GM23338 (cell line): Measurements from ENCODE around the gene GAB2. TPM values are rescaled to one million over a fixed set of nuclear protein-coding genes. Genes with fewer than 3 reads are reported as not detected.

ENCODE experiments used
- ATAC-seq: fragments of 200-7000 bp; cut with Tn5 transposase; 3 replicates; pipeline ENCODE4 v1.9.1; 2020
- DNase-seq: peaks from one replicate; pipeline ENCODE4 v3.0.0-alpha.2; 2015; ENCODE audit warnings: low spot score
- H2AFZ ChIP-seq: fragments of 200-600 bp; sonication (generic); 2 replicates; pipeline ENCODE4 v1.8.0; 2016; ENCODE audit warnings: antibody characterized with exemption, mild to moderate bottlenecking, moderate library complexity
- H3F3A ChIP-seq: fragments of 200-600 bp; sonication (generic); replicated peaks from 2 replicates; pipeline ENCODE4 v1.8.0; 2017; ENCODE audit warnings: antibody characterized with exemption, mixed run types, low read depth
- H3K27ac ChIP-seq: fragments of 200-600 bp; sonication (generic); 2 replicates; pipeline ENCODE4 v1.6.1; 2016; ENCODE audit warnings: low read depth
- H3K27me3 ChIP-seq: fragments of 200-600 bp; sonication (generic); 2 replicates; pipeline ENCODE4 v1.8.0; 2016; ENCODE audit warnings: mild to moderate bottlenecking, mixed run types, moderate library complexity; ENCODE audit not compliant: insufficient read depth
- H3K36me3 ChIP-seq: fragments of 200-600 bp; sonication (generic); 2 replicates; pipeline ENCODE4 v1.8.0; 2016; ENCODE audit warnings: mild to moderate bottlenecking; ENCODE audit not compliant: insufficient read depth
- H3K4me1 ChIP-seq: fragments of 200-600 bp; sonication (generic); 2 replicates; pipeline ENCODE4 v1.8.0; 2016; ENCODE audit warnings: mild to moderate bottlenecking, moderate library complexity; ENCODE audit not compliant: insufficient read depth
- H3K4me2 ChIP-seq: fragments of 200-600 bp; sonication (generic); 2 replicates; pipeline ENCODE4 v1.7.1; 2017; ENCODE audit warnings: mixed run types
- H3K4me3 ChIP-seq: fragments of 200-600 bp; sonication (generic); 2 replicates; pipeline ENCODE4 v1.6.1; 2016; ENCODE audit warnings: mixed run types
- H3K79me2 ChIP-seq: fragments of 200-600 bp; sonication (generic); replicated peaks from 2 replicates; pipeline ENCODE4 v1.8.0; 2017; ENCODE audit warnings: mild to moderate bottlenecking; ENCODE audit not compliant: insufficient read depth
- H3K9me2 ChIP-seq: fragments of 200-600 bp; sonication (generic); 2 replicates; pipeline ENCODE4 v1.8.0; 2017; ENCODE audit not compliant: insufficient read depth
- H4K20me1 ChIP-seq: fragments of 200-600 bp; sonication (generic); replicated peaks from 2 replicates; pipeline ENCODE4 v1.8.0; 2017; ENCODE audit warnings: mild to moderate bottlenecking; ENCODE audit not compliant: insufficient read depth
- H3K27ac Mint-ChIP-seq: 2 replicates; pipeline ENCODE4 v1.8.0; 2020; ENCODE audit warnings: inconsistent platforms, mild to moderate bottlenecking, moderate library complexity, mixed read lengths
- H3K27me3 Mint-ChIP-seq: 3 replicates; pipeline ENCODE4 v1.8.0; 2022; ENCODE audit warnings: low read depth, mild to moderate bottlenecking, moderate library complexity, mixed read lengths, inconsistent platforms; ENCODE audit not compliant: insufficient read depth, poor library complexity
- H3K36me3 Mint-ChIP-seq: 3 replicates; pipeline ENCODE4 v1.8.0; 2021; ENCODE audit warnings: low read depth, mild to moderate bottlenecking, inconsistent platforms, moderate library complexity, mixed read lengths
- H3K4me1 Mint-ChIP-seq: 3 replicates; pipeline ENCODE4 v1.8.0; 2020; ENCODE audit warnings: mild to moderate bottlenecking, inconsistent platforms, mixed read lengths
- H3K4me3 Mint-ChIP-seq: 3 replicates; pipeline ENCODE4 v1.8.0; 2021; ENCODE audit warnings: moderate library complexity, mild to moderate bottlenecking, inconsistent platforms, mixed read lengths
- H3K9me3 Mint-ChIP-seq: 3 replicates; pipeline ENCODE4 v1.8.0; 2020; ENCODE audit warnings: moderate library complexity, mild to moderate bottlenecking, inconsistent platforms, mixed read lengths
- CREB1 ChIP-seq: fragments of 250-450 bp; sonication (Bioruptor Pico); IDR thresholded peaks from 2 replicates; pipeline ENCODE4 v1.5.0; 2020; ENCODE audit warnings: low read depth, mild to moderate bottlenecking, moderate library complexity
- EZH2 ChIP-seq: fragments of 200-600 bp; sonication (generic); IDR thresholded peaks from one replicate; pipeline ENCODE4 v1.8.0; 2017; ENCODE audit warnings: antibody characterized with exemption, mild to moderate bottlenecking, low read depth; ENCODE audit not compliant: unreplicated experiment
- EZH2phosphoT487 ChIP-seq: fragments of 200-600 bp; sonication (generic); IDR thresholded peaks from one replicate; pipeline ENCODE4 v1.8.1; 2018; ENCODE audit warnings: antibody characterized with exemption; ENCODE audit not compliant: unreplicated experiment
- JUNB ChIP-seq: IDR thresholded peaks from one replicate; pipeline ENCODE4 v1.6.1; 2016; ENCODE audit warnings: antibody characterized with exemption; ENCODE audit not compliant: unreplicated experiment
- NANOG ChIP-seq: IDR thresholded peaks from 2 replicates; pipeline ENCODE4 v1.6.1; 2016; ENCODE audit warnings: antibody characterized with exemption, borderline replicate concordance
- POLR2AphosphoS5 ChIP-seq: IDR thresholded peaks from 2 replicates; pipeline ENCODE4 v1.6.1; 2016; ENCODE audit warnings: antibody characterized with exemption, low read depth
- REST ChIP-seq: IDR thresholded peaks from one replicate; pipeline ENCODE4 v1.6.1; 2018; ENCODE audit warnings: antibody characterized with exemption; ENCODE audit not compliant: unreplicated experiment
- STAT1 ChIP-seq: IDR thresholded peaks from one replicate; pipeline ENCODE4 v1.6.1; 2016; ENCODE audit warnings: antibody characterized with exemption; ENCODE audit not compliant: unreplicated experiment
- ZNF114 ChIP-seq: fragments of 250-450 bp; sonication (Bioruptor Pico); IDR thresholded peaks from 2 replicates; pipeline ENCODE4 v1.5.0; 2020; ENCODE audit warnings: mild to moderate bottlenecking, moderate library complexity
- ZNF331 ChIP-seq: fragments of 250-450 bp; sonication (Bioruptor Pico); IDR thresholded peaks from 2 replicates; pipeline ENCODE4 v1.5.0; 2020; ENCODE audit warnings: low read depth, mild to moderate bottlenecking, moderate library complexity
- polyA plus RNA-seq: library from polyadenylated mRNA; unstranded; fragments of >200 nt; fragmentation: Nextera tagmentation; extraction: Ambion mirVana; gene quantifications from 2 replicates; pipeline ENCODE4 v1.2.1, GENCODE V29; 2016
- total RNA-seq: library from RNA; depleted of rRNA; stranded (reverse); fragments of >200 nt; shearing (Covaris generic); gene quantifications from 2 replicates; pipeline ENCODE4 v1.2.3, GENCODE V29; 2014
- TF ChIP-seq, protein P1 (sequence below): IDR thresholded peaks from 2 replicates; pipeline ENCODE4 v1.6.1; 2016; ENCODE audit warnings: antibody characterized with exemption
- TF ChIP-seq, protein P2 (sequence below): fragments of 250-450 bp; sonication (Bioruptor Pico); IDR thresholded peaks from 2 replicates; pipeline ENCODE4 v1.5.0; 2020; ENCODE audit warnings: mild to moderate bottlenecking, moderate library complexity
- TF ChIP-seq, protein P3 (sequence below), 2 experiments: fragments of 200-600 bp in 1 of 2; sonication (generic) in 1 of 2; conservative IDR thresholded peaks; 2 replicates each; pipeline versions ENCODE4 v1.5.1 to v1.6.1; 2016 to 2017; ENCODE audit warnings: antibody characterized with exemption in 2 of 2, low read depth in 2 of 2, mild to moderate bottlenecking in 2 of 2, moderate library complexity in 1 of 2

The GAB2 gene
- total and polyA plus RNA-seq, 2 experiments from 2014 or later = 2.0 to 10.8 TPM

- H3K9me2 ChIP-seq = no peaks in the 10 kb centered on the region
- H3K36me3 Mint-ChIP-seq = no peaks in the 10 kb centered on the region
- no peak overlapping the region for H3K4me3 ChIP-seq
- DNase-seq = no peak
- H3K4me1 Mint-ChIP-seq = peaks cover 32% of the 10 kb centered on the region
- TF ChIP-seq CREB1 (CRISPR knock-in tag) = no peak
- TF ChIP-seq ZNF114 (CRISPR knock-in tag) = no peak
- TF ChIP-seq POLR2AphosphoS5 = no peak
- TF ChIP-seq, protein P1, sequence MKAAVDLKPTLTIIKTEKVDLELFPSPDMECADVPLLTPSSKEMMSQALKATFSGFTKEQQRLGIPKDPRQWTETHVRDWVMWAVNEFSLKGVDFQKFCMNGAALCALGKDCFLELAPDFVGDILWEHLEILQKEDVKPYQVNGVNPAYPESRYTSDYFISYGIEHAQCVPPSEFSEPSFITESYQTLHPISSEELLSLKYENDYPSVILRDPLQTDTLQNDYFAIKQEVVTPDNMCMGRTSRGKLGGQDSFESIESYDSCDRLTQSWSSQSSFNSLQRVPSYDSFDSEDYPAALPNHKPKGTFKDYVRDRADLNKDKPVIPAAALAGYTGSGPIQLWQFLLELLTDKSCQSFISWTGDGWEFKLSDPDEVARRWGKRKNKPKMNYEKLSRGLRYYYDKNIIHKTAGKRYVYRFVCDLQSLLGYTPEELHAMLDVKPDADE = no peak
- TF ChIP-seq REST = no peak
- TF ChIP-seq EZH2 = no peak
- TF ChIP-seq STAT1 = no peak
- TF ChIP-seq, protein P2, sequence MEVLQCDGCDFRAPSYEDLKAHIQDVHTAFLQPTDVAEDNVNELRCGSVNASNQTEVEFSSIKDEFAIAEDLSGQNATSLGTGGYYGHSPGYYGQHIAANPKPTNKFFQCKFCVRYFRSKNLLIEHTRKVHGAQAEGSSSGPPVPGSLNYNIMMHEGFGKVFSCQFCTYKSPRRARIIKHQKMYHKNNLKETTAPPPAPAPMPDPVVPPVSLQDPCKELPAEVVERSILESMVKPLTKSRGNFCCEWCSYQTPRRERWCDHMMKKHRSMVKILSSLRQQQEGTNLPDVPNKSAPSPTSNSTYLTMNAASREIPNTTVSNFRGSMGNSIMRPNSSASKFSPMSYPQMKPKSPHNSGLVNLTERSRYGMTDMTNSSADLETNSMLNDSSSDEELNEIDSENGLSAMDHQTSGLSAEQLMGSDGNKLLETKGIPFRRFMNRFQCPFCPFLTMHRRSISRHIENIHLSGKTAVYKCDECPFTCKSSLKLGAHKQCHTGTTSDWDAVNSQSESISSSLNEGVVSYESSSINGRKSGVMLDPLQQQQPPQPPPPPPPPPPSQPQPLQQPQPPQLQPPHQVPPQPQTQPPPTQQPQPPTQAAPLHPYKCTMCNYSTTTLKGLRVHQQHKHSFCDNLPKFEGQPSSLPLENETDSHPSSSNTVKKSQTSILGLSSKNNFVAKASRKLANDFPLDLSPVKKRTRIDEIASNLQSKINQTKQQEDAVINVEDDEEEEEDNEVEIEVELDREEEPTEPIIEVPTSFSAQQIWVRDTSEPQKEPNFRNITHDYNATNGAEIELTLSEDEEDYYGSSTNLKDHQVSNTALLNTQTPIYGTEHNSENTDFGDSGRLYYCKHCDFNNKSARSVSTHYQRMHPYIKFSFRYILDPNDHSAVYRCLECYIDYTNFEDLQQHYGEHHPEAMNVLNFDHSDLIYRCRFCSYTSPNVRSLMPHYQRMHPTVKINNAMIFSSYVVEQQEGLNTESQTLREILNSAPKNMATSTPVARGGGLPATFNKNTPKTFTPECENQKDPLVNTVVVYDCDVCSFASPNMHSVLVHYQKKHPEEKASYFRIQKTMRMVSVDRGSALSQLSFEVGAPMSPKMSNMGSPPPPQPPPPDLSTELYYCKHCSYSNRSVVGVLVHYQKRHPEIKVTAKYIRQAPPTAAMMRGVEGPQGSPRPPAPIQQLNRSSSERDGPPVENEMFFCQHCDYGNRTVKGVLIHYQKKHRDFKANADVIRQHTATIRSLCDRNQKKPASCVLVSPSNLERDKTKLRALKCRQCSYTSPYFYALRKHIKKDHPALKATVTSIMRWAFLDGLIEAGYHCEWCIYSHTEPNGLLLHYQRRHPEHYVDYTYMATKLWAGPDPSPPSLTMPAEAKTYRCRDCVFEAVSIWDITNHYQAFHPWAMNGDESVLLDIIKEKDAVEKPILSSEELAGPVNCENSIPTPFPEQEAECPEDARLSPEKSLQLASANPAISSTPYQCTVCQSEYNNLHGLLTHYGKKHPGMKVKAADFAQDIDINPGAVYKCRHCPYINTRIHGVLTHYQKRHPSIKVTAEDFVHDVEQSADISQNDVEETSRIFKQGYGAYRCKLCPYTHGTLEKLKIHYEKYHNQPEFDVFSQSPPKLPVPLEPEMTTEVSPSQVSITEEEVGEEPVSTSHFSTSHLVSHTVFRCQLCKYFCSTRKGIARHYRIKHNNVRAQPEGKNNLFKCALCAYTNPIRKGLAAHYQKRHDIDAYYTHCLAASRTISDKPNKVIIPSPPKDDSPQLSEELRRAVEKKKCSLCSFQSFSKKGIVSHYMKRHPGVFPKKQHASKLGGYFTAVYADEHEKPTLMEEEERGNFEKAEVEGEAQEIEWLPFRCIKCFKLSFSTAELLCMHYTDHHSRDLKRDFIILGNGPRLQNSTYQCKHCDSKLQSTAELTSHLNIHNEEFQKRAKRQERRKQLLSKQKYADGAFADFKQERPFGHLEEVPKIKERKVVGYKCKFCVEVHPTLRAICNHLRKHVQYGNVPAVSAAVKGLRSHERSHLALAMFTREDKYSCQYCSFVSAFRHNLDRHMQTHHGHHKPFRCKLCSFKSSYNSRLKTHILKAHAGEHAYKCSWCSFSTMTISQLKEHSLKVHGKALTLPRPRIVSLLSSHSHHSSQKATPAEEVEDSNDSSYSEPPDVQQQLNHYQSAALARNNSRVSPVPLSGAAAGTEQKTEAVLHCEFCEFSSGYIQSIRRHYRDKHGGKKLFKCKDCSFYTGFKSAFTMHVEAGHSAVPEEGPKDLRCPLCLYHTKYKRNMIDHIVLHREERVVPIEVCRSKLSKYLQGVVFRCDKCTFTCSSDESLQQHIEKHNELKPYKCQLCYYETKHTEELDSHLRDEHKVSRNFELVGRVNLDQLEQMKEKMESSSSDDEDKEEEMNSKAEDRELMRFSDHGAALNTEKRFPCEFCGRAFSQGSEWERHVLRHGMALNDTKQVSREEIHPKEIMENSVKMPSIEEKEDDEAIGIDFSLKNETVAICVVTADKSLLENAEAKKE = no peak
- TF ChIP-seq EZH2phosphoT487 = no peak
- no peak for TF ChIP-seq ZNF331 (CRISPR knock-in tag)
- TF ChIP-seq NANOG = no peak
- TF ChIP-seq JUNB = no peak
- TF ChIP-seq, protein P3, sequence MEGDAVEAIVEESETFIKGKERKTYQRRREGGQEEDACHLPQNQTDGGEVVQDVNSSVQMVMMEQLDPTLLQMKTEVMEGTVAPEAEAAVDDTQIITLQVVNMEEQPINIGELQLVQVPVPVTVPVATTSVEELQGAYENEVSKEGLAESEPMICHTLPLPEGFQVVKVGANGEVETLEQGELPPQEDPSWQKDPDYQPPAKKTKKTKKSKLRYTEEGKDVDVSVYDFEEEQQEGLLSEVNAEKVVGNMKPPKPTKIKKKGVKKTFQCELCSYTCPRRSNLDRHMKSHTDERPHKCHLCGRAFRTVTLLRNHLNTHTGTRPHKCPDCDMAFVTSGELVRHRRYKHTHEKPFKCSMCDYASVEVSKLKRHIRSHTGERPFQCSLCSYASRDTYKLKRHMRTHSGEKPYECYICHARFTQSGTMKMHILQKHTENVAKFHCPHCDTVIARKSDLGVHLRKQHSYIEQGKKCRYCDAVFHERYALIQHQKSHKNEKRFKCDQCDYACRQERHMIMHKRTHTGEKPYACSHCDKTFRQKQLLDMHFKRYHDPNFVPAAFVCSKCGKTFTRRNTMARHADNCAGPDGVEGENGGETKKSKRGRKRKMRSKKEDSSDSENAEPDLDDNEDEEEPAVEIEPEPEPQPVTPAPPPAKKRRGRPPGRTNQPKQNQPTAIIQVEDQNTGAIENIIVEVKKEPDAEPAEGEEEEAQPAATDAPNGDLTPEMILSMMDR (conservative IDR thresholded peaks at IDR 0.05; ENCODE audit: low read depth in 2 of 2) = no peak
- H3K4me3 Mint-ChIP-seq = no peak overlapping the region
- no peaks in the 10 kb centered on the region for H3K9me3 Mint-ChIP-seq
- no peaks in the 10 kb centered on the region for H3K27me3 ChIP-seq
- H4K20me1 ChIP-seq = no peaks in the 10 kb centered on the region; the same call in none of the 2 replicates
- H3K4me1 ChIP-seq = peaks cover 38% of the 10 kb centered on the region
- no peaks in the 10 kb centered on the region for H3K79me2 ChIP-seq
- H3K27me3 Mint-ChIP-seq = peaks cover 2% of the 10 kb centered on the region
- no peak overlapping the region for H2AFZ ChIP-seq
- no peak overlapping the region for H3K27ac Mint-ChIP-seq
- no peak overlapping the region for H3K27ac ChIP-seq
- no peaks in the 10 kb centered on the region for H3K36me3 ChIP-seq
- no peak overlapping the region for H3K4me2 ChIP-seq
- no peaks in the 10 kb centered on the region; the same call in 1 of the 2 replicates for H3F3A ChIP-seq
- no peak for ATAC-seq
Observed at GRCh38 chr11:78429209-78429608, 11.6 kb upstream of the GAB2 start.
